Adrenal gland (tissue), 12 donors: ENCODE results near the gene ZNF608. TPM values are rescaled to one million over a fixed set of nuclear protein-coding genes. Genes with fewer than 3 reads are reported as not detected.

Experiments
- DNase-seq, 7 donors: peaks; one replicate each; pipeline ENCODE4 v3.0.0-alpha.2; 2019 to 2020
- H3K27ac ChIP-seq, 5 donors: fragments of 200-600 bp; sonication (generic) in 4 of 5; 1 replicate in 3 of 5; 2 replicates in 2 of 5; pipeline versions ENCODE4 v1.5.1 to v1.8.0; 2016 to 2020; ENCODE audit warnings: mild to moderate bottlenecking in 1 of 5
- H3K27me3 ChIP-seq: fragments of 200-600 bp; 2 replicates; pipeline ENCODE4 v1.8.0; 2021
- H3K36me3 ChIP-seq, 2 donors: fragments of 200-600 bp; replicated peaks in 1 of 2; 1 replicate in 1 of 2; 2 replicates in 1 of 2; pipeline versions ENCODE4 v1.5.1 to v1.8.0; 2018 to 2022
- H3K4me1 ChIP-seq, 2 donors: fragments of 200-600 bp; replicated peaks in 1 of 2; 1 replicate in 1 of 2; 2 replicates in 1 of 2; pipeline versions ENCODE4 v1.5.1 to v1.8.0; 2018 to 2021
- H3K4me3 ChIP-seq, 4 donors: fragments of 200-600 bp; sonication (generic) in 3 of 4; one replicate each; pipeline ENCODE4 v1.5.1; 2016 to 2018
- H3K9me3 ChIP-seq, 3 donors: fragments of 200-600 bp; sonication (generic) in 1 of 3; replicated peaks in 1 of 3; 1 replicate in 2 of 3; 2 replicates in 1 of 3; pipeline versions ENCODE4 v1.5.1 to v1.8.0; 2016 to 2021
- POLR2A ChIP-seq, 2 donors: fragments of 450-650 bp; IDR thresholded peaks; one replicate each; pipeline ENCODE4 v1.6.1; 2017; ENCODE audit warnings: antibody characterized with exemption in 2 of 2, mild to moderate bottlenecking in 2 of 2, moderate library complexity in 1 of 2
- WGBS, 4 donors: extraction: QIAGEN DNeasy Blood & Tissue Kit in 2 of 4; methylation state at CpG; one replicate each; pipeline versions ENCODE4 v1.1.5 to v1.1.7; 2013 to 2017; 5-methylcytosine and 5-hydroxymethylcytosine counted together
- intact Hi-C, 2 donors: fragments of 100-400 bp; cut with DNase I; formaldehyde crosslinking; loops; one replicate each; pipeline versions ENCODE4 v1.14.1 to v1.15.0; 2022 to 2023
- polyA plus RNA-seq, 3 donors: library from polyadenylated mRNA; stranded (reverse); fragments of 200-250 nt in 2 of 3; fragments of 350-450 nt in 1 of 3; fragmentation: Illumina TruSeq in 1 of 3; extraction: RNeasy Lipid Tissue Mini Kit (QIAGEN cat#74804) in 1 of 3; gene quantifications; one replicate each; pipeline ENCODE4 v1.2.3, GENCODE V29; 2013 to 2014
- total RNA-seq, 9 donors: library from RNA; depleted of rRNA in 4 of 9; stranded (reverse); fragments of >200 nt in 4 of 9; fragments of 120-200 nt in 1 of 9; fragmentation: NEBNext Ultra II Directional in 1 of 9; extraction: Animal tissue kit (Norgen Biotek cat#: 25700) in 1 of 9; gene quantifications; one replicate each; pipeline versions ENCODE4 v1.1.0 to v1.2.4, GENCODE V29; 2013 to 2023
- TF ChIP-seq, protein P1 (sequence below), 6 experiments: fragments of 450-650 bp in 4 of 6; fragments of 200-600 bp in 2 of 6; sonication (generic) in 1 of 6; IDR thresholded peaks; 1 replicate in 5 of 6; 2 replicates in 1 of 6; pipeline versions ENCODE4 v1.5.1 to v1.8.0; 2016 to 2021; ENCODE audit warnings: antibody characterized with exemption in 6 of 6, mild to moderate bottlenecking in 2 of 6, moderate library complexity in 1 of 6
- donor health status: healthy with polysubstance abuse.
- donor health status: Bipolar disorder and iron deficiency.
- donor health status: DM: yes; HTN: yes; CAD: no.
- donor health status: DM: no; HTN: no; CAD: no.
- donor health status: DM: no; HTN: no; CAD: no.
- donor health status: DM: yes; HTN: yes; CAD: no.

The ZNF608 gene
- total and polyA plus RNA-seq, 12 donors, result 14.4 to 55.0 (median 29.1) TPM

DNA sequence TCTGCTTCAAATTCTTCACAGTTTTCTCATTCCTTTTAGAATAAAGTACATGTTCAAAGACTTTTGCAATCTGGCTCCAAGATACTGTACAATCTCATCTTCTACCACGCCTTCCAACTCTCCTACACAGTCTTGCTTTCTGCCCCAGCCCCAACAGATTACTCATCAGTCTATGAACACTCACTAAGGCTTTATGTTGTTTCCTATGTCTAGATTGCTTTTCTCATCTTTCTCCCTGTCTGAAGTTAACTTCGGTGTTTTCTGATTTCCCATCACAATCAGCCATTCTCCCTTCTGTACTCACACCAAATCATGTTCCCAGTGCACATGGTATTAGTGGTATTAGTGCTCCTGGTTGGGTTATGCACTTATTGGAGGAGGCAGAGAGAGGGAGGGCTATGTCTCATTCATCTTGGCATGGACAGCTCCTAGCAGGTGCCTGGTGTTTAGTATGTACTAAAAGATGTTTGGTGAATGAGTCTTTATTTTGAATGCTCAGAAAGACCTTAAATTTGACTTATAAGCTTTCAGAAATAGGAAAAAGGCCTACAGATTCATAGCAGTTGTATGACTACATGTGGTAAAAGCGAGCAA, 44.0 kb upstream of the ZNF608 start:
- Histone ChIP-seq H3K4me1 (peaks cover 8 to 10% of the 10 kb centered on the region in 2 donors), H3K4me3 (no peak overlapping the region), H3K27me3 (no peaks in the 10 kb centered on the region), H3K36me3 (no peaks in the 10 kb centered on the region), H3K9me3 (no peaks in the 10 kb centered on the region), H3K27ac (no peak overlapping the region)
- intact Hi-C loops, result no loop called here
- no peak for TF ChIP-seq POLR2A (IDR thresholded peaks at IDR 0.05)
- TF ChIP-seq, protein P1, sequence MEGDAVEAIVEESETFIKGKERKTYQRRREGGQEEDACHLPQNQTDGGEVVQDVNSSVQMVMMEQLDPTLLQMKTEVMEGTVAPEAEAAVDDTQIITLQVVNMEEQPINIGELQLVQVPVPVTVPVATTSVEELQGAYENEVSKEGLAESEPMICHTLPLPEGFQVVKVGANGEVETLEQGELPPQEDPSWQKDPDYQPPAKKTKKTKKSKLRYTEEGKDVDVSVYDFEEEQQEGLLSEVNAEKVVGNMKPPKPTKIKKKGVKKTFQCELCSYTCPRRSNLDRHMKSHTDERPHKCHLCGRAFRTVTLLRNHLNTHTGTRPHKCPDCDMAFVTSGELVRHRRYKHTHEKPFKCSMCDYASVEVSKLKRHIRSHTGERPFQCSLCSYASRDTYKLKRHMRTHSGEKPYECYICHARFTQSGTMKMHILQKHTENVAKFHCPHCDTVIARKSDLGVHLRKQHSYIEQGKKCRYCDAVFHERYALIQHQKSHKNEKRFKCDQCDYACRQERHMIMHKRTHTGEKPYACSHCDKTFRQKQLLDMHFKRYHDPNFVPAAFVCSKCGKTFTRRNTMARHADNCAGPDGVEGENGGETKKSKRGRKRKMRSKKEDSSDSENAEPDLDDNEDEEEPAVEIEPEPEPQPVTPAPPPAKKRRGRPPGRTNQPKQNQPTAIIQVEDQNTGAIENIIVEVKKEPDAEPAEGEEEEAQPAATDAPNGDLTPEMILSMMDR (IDR thresholded peaks at IDR 0.05), result no peak
- 91 to 96% (median 95%) methylated on average over 3 of the region's 3 CpGs for WGBS, 4 donors
- DNase-seq, result no peak

DNA sequence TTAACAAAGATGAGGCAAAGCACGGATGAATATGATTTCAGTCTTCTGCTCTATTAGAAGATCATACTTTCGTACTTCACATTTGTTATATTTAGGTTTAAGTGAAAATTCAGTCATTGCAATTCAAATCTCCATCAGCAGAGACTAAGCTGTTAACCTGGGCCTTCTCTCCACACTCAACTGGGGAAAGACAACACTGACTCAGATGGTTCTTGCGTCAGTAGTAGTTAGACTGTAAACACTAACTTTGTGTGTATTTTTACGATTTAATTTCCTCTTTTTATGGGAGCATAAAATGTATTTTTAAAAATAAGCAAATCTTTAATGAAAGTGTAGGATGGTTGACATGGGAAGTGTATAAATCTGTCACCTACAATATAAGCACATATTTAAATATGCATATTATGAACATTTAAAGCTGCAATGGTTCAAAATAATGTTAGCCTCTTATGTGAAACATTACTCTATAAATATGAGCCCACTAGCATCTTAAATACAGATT, 42.7 kb upstream of the ZNF608 start:
- intact Hi-C loops, result no loop called here
- Histone ChIP-seq H3K36me3 (no peaks in the 10 kb centered on the region), H3K4me3 (no peak overlapping the region), H3K27me3 (no peaks in the 10 kb centered on the region), H3K4me1 (peaks cover 8 to 12% of the 10 kb centered on the region in 2 donors), H3K9me3 (no peaks in the 10 kb centered on the region), H3K27ac (no peak overlapping the region)
- no peak for DNase-seq
- TF ChIP-seq, protein P1 (IDR thresholded peaks at IDR 0.05), result no peak
- WGBS, 4 donors, result 89 to 96% (median 94%) methylated on average over 4 of the region's 4 CpGs

GRCh38 chr5:124783794-124784193, 37.4 kb upstream of the ZNF608 start:
- H3K36me3 ChIP-seq, result no peaks in the 10 kb centered on the region
- peak overlapping the region in 3 of 5 donors; percentile 33 to 56 (median 55) for H3K27ac ChIP-seq
- no peaks in the 10 kb centered on the region for H3K27me3 ChIP-seq
- peak in 3 of 7 donors; percentile 30 to 42 (median 32) for DNase-seq
- intact Hi-C loops, result no loop called here
- TF ChIP-seq, protein P1 (IDR thresholded peaks at IDR 0.05), result no peak
- TF ChIP-seq POLR2A (IDR thresholded peaks at IDR 0.05), result peak in 1 of 2 donors; percentile 36
- WGBS, 4 donors, result 48 to 59% (median 53%) methylated on average over 2 of the region's 2 CpGs
- no peak overlapping the region for H3K4me3 ChIP-seq
- peaks cover 0 to 5% of the 10 kb centered on the region in 2 donors for H3K4me1 ChIP-seq
- H3K9me3 ChIP-seq, result no peaks in the 10 kb centered on the region

- Histone ChIP-seq H3K4me3 (no peak overlapping the region), H3K36me3 (no peaks in the 10 kb centered on the region), H3K4me1 (peaks cover 0 to 5% of the 10 kb centered on the region in 2 donors), H3K27ac (peak overlapping the region in 3 of 5 donors; percentile 33 to 55 (median 34)), H3K27me3 (no peaks in the 10 kb centered on the region), H3K9me3 (no peaks in the 10 kb centered on the region)
- 92 to 99% (median 95%) methylated on average over 3 of the region's 3 CpGs for WGBS, 4 donors
- intact Hi-C loops, result no loop called here
- no peak for DNase-seq
- TF ChIP-seq POLR2A (IDR thresholded peaks at IDR 0.05), result no peak
- TF ChIP-seq, protein P1 (IDR thresholded peaks at IDR 0.05), result no peak
These were observed 36.8 kb upstream of the ZNF608 start for GRCh38 chr5:124783285-124783684.
